CMK (cell line): Measurements from ENCODE around the gene CKS2.
"Not testable (repeated sequence)": the region's sequence is repeated elsewhere in the genome, so short reads cannot be mapped to it uniquely, and the experiment has no call there.

Experiments used
- DNase-seq: peaks from one replicate; pipeline ENCODE4 v3.0.0-alpha.2; 2010; ENCODE audit warnings: low read depth

The CKS2 gene

DNA sequence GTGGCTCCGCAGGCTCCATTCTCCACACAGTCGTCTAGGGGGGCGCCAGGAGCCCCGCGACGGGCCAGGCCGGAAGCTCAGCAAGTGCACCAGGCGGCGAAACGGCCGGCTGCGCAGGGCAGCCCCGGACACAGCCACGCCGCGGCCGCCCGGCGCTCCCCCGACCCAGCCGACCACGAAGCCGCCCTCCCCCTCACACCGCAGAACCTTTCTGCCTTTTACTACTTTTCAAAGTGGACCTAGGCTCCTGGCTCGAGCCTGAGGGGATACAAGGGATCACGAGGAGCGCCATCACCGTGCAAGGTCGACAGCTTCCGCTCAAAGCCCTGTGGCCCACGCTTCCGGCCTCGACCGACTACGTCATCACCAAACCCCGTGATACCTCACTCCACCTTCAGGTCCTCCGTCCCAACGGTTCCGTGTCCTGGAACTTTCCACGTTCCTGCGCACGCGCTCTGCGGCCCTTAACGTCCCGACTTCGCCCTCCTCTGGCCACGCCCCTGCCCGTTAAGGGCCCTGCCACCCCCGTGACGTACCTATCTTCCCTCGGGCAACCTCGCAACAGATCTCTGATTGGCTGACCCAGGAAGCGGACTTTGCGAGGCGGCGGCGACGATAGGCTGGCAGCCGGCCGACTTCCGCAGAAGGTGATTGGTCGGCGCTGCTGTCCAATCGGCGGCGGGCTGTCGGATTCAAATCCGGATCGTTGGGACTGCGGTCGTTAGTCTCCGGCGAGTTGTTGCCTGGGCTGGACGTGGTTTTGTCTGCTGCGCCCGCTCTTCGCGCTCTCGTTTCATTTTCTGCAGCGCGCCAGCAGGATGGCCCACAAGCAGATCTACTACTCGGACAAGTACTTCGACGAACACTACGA, at the start of gene CKS2:
TSS of gene CKS2 (plus strand) at position 721 of the 871 bp plus-strand sequence. CDS start at position 819, 98 bp downstream.
- DNase-seq = peak; percentile 96

DNA sequence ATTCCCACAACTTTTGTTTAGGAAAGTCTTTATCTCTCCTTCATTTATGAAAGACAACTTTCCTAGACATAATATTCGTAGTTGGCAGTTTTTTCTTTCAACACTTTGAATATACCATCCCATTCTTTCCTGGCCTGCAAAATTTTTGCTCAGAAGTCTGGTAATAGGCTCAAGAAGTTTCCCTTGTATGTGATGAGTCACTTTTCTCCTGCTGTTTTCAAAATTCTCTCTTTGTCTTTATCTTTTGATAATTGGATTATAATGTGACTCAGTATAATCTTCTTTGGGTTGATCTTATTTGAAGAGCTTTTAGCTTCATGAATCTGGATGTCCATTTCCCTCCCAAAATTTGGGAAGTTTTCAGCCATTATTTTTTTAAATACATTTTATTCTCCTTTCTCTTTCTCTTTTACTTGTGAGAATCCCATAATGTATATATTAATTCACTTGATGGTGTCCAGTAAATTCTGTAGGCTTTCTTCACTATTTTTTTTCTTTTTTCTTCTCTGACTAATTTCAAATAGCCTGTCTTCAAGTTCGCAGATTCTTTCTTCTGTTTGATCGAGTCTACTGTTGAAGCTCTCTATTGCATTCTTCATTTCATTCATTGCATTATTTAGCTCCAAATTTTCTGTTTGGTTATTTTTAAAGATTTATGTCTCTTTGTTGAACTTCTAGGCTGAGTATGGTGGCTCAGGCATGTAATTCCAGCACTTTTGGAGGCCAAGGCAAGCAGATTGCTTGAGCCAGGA, 37.3 kb upstream of the CKS2 start:
- DNase-seq = no peak

DNA sequence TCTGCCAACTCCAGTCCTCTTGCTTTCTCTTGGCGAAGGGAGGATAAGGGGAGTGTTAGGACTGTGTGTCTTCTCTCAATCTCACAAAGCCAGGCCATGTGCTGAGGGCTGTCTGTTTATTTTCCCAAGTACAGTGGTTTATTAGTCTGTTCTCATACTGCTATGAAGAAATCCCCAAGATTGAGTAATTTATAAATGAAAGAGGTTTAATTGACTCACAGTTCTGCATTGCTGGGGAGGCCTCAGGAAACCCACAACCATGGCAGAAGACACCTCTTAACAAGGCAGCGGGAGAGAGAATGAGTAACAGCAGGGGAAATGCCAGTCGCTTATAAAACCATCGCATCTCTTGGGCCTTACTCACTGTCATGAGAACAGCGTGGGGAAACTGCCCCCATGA, 36.2 kb upstream of the CKS2 start:
- no peak for DNase-seq

DNA sequence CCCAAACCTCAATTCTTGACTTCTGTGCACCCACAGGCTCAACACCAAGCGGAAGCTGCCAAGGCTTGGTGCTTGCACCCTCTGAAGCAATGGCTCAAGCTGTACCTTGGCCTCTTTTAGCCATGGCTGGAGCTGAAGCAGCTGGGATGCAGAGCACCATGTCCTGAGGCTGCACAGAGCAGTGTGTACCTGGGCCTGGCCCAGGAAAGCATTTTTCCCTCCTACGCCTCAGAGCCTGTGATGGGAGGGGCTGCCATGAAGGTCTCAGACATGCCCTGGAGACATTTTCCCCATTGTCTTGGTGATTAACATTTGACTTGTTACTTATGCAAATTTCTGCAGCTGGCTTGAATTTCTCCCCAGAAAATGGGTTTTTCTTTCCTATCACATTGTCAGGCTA, 35.0 kb upstream of the CKS2 start:
- DNase-seq = not testable (repeated sequence)

DNA sequence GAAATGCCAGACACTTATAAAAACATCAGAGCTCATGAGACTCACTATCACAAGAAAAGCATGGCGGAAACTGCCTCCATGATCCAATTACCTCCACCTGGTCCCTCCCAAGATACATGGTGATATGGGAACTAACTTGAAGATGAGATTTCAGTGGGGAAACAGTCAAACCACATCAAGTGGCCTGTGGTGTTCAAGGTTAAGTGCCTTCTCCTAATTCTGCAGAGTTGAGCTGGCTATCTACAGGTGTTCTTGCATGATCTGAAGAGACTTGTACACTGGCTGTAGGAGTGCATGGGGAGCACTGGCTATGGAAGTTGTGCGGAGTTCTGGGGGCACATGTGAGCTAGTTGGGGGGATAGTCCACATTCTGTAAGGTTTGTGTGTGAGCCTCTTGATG, 34.0 kb upstream of the CKS2 start:
- DNase-seq = no peak

DNA sequence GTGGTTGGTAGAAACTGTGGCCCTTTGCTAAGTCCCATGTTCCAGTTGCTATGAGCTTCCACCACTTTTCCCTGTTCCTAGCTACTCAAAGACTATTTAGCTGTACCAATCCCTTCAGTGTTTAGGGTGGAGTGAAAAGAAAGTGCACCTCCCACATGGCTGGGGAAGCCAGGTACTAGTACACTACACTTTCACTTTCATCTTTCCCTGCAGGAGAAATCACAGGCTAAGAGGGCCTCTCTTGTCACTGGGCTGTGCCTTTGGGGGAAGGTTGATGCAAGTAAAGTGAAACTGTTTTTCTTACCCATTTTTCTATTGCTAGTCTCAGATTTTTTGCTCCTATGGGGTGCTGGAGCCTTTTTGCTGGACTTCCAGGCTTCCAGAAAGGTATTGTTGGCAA, 33.5 kb upstream of the CKS2 start:
- no peak for DNase-seq

DNA sequence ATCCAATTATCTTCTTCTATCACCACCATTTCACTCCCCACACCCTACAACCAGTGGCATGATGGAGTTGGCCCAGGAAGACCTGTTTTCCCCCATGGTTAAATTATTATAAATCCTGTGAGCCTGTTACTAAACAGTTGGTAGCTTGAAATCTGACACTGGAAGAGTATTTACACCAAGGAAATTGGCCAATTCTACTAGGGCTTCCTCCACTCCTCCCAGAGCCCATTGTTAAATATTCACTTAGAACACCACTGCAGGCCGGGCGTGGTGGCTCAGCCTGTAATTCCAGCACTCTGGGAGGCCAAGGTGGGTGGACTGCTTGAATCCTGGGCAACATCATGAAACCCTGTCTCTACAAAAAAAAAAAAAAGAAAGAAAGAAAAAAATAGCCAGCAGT, 32.4 kb upstream of the CKS2 start:
- DNase-seq = no peak

- no peak for DNase-seq
These were observed 31.8 kb upstream of the CKS2 start for GRCh38 chr9:89278997-89279739.

DNA sequence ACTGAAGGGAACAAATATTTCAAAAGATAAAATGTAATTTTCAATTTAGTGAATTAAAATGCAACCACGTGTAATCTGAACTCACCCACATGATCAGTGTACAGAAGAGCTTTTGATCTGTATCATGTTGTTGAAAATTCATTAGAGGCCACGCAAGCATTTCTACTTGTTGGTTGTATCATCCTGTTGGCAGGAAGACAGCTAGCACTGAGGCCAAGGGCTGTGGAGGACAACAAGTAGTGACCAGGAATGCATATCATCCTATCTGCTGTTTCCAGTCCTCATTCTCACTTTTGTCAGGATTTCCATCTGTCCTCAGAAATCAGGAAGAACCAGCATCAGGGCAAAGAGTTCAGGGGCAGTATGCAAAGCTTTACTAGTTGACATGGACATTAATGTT, 29.9 kb upstream of the CKS2 start:
- DNase-seq = no peak

DNA sequence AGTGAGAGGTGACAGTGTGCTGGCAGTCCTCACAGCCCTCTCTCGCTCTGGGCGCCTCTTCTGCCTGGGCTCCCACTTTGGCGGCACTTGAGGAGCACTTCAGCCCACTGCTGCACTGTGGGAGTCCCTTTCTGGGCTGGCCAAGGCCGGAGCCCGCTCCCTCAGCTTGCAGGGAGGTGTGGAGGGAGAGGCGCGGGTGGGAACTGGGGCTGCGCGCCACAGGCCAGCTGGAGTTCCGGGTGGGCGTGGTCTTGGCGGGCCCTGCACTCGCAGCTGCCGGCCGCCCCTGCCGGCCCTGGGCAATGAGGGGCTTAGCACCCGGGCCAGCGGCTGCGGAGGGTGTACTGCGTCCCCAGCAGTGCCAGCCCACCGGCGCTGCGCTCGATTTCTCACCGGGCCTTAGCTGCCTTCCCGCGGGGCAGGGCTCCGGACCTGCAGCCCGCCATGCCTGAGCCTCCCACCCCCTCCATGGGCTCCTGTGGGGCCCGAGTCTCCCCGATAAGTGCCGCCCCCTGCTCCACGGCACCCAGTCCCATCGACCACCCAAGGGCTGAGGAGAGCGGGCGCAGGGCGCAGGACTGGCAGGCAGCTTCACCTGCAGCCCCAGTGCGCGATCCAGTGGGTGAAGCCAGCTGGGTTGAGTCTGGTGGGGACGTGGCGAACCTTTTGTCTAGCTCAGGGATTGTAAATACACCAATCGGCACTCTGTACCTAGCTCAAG, 28.6 kb upstream of the CKS2 start:
- DNase-seq = not testable (repeated sequence)

DNA sequence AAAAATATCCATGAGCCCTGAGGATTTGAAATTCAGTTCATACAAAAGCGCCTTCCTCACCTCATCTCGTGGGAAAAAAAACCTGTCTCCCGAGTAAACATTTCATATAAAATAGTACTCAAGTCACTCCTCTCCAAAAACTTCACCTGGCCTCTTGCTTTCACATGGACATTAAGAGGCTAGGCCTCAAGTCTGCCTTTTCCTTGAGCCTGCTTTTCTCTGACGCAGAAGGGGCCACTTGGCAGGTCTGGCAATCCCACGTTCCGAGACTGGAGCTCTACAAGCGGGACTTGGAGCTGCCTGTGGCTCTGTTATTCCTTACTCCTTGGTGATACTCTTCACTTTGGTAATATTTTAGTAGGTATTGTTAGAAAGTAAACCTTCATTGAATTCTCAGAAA, 26.9 kb upstream of the CKS2 start:
- DNase-seq = no peak

GRCh38 chr9:89291741-89292140, 19.3 kb upstream of the CKS2 start:
- DNase-seq = no peak

- no peak for DNase-seq
These were observed 18.0 kb upstream of the CKS2 start for GRCh38 chr9:89293014-89293413.

- DNase-seq = no peak
These were observed 15.6 kb upstream of the CKS2 start for GRCh38 chr9:89295400-89295799.

- DNase-seq = not testable (repeated sequence)
These were observed 9.0 kb upstream of the CKS2 start for GRCh38 chr9:89301996-89302395.

GRCh38 chr9:89304020-89304833, 6.8 kb upstream of the CKS2 start:
- no peak for DNase-seq

DNA sequence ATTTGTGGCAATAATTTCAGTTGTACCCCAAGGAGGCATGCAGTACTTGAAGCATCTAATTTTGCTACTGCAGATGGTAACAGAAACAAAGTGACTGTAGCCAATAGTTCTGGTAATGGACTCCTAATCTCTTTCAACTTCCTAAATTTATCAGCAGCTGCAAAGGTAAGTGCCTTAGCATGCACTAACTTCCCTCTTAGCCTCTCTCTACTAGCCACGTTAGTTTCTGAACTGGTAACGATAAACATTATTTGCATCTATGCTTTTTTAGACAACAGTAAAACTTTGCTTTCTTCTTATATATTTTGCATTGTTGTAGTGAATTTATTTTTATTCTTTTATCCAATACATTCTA, 6.2 kb upstream of the CKS2 start:
- DNase-seq = no peak

DNA sequence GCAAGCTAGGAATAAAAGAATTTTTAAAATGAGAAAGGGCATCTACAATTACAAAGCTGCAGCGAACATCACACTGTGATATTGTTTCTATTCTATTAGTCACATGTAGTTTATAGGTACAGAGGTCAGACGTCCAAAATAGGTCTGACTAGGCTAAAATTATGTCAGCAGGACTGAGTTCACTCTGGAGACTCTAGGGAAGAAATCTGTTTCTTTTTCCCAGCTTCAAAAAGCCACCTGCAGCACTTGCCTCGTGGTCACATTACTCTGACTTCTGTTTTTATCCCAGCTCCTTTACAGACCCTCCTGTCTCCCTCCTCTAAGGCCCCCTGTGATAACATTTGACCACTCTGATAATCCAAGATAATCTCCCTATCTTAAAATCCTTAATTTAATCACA, 5.1 kb upstream of the CKS2 start:
- no peak for DNase-seq

DNA sequence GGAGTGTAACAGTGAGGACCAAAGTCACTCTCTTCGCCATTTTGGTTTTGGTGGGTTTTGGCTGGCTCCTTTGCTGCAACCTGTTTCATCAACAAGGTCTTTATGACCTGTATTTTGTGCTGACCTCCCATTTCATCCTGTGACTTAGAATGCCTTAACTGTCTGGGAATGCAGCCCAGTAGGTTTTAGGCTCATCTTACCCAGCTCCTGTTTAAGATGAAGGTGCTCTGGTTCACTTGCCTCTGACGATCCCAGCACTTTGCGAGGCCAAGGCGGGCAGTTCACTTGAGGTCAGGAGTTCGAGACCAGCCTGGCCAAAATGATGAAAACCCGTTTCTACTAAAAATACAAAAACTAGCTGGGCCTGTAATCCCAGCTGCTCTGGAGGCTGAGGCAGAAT, 1.8 kb upstream of the CKS2 start:
- no peak for DNase-seq

DNA sequence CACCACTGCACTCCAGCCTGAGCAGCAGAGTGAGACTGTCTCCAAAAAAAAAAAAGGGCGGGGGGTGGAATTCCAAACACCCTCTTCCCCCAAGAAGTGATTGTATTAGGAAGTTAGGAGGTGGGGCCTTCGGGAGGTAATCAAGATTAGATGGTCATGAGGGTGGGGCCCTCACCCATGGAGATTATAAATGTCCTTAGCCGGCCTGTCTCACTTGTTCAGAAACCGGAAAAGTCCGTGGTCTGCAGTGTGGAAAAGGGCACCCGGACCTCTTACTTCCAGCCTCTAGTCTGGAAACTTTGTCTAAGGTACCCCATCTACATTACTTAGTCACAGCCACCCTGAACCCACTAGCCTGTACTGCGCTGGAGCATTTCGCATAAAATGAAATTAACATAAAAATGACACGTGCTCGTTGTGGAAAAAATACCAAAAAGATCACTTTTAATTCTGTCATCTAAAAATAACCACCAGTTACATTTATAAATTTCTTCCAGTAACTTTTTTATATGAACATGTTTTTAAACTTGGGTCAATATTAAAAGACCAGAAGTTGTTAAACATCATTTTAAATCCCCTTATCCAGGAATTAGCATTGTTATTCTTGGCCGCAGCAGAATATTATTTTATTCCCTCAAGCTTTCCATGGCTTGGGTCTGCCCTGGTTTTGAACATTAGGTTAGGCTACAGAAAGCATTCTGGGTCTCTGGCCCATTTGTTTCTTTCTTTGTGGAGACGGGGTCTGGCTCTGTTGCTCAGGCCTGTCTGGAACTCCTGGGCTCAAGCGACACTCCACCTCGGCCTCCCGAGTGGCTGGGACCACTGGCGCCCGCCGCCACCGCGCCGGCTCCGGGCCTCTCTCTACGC, 1.2 kb upstream of the CKS2 start:
- DNase-seq = no peak
